Skeletal muscle cell (primary cell): Measurements from ENCODE around the gene UBE3B.

ENCODE experiments used
- DNase-seq: peaks from one replicate; pipeline ENCODE4 v3.0.0-alpha.2; 2010; ENCODE audit warnings: low read depth
- H3K4me3 ChIP-seq: 2 replicates; pipeline ENCODE4 v1.5.1; 2011; ENCODE audit warnings: low read depth, mild to moderate bottlenecking, control low read depth, low read length, moderate library complexity

UBE3B gene

GRCh38 chr12:109448272-109448671 is 29.2 kb upstream of the UBE3B start:
- no peak for DNase-seq
- no peak overlapping the region for H3K4me3 ChIP-seq

- H3K4me3 ChIP-seq: no peak overlapping the region
- DNase-seq: no peak
These were observed 28.6 kb upstream of the UBE3B start for GRCh38 chr12:109448707-109449390.

GRCh38 chr12:109449845-109450532 is 27.4 kb upstream of the UBE3B start:
- no peak for DNase-seq
- no peak overlapping the region for H3K4me3 ChIP-seq

- no peak for DNase-seq
These were observed 26.5 kb upstream of the UBE3B start for GRCh38 chr12:109450980-109451379.

GRCh38 chr12:109451400-109451799 is 26.0 kb upstream of the UBE3B start:
- DNase-seq: no peak
- H3K4me3 ChIP-seq: no peak overlapping the region

More at GRCh38 chr12:109450980-109451379, 26.5 kb upstream of the UBE3B start:
- no peak overlapping the region for H3K4me3 ChIP-seq

- H3K4me3 ChIP-seq: no peak overlapping the region
- DNase-seq: no peak
These were observed 24.9 kb upstream of the UBE3B start for GRCh38 chr12:109452489-109452888.

- no peak overlapping the region for H3K4me3 ChIP-seq
- no peak for DNase-seq
These were observed 21.7 kb upstream of the UBE3B start for GRCh38 chr12:109455706-109456105.

GRCh38 chr12:109458086-109458485 is 19.3 kb upstream of the UBE3B start:
- DNase-seq: no peak
- H3K4me3 ChIP-seq: no peak overlapping the region

- DNase-seq: no peak
- no peak overlapping the region for H3K4me3 ChIP-seq
These were observed 18.6 kb upstream of the UBE3B start for GRCh38 chr12:109458771-109459208.

GRCh38 chr12:109459247-109459646 is 18.2 kb upstream of the UBE3B start:
- DNase-seq: no peak
- H3K4me3 ChIP-seq: no peak overlapping the region

GRCh38 chr12:109460538-109460937 is 16.9 kb upstream of the UBE3B start:
- no peak for DNase-seq
- H3K4me3 ChIP-seq: no peak overlapping the region

GRCh38 chr12:109461049-109461845 is 16.2 kb upstream of the UBE3B start:
- DNase-seq: no peak
- H3K4me3 ChIP-seq: no peak overlapping the region

GRCh38 chr12:109461846-109462756 is 15.3 kb upstream of the UBE3B start:
- DNase-seq: peak; percentile 90
- H3K4me3 ChIP-seq: no peak overlapping the region

GRCh38 chr12:109462868-109463692 is 14.4 kb upstream of the UBE3B start:
- peak overlapping the region; percentile 27 for H3K4me3 ChIP-seq
- DNase-seq: peak; percentile 93

GRCh38 chr12:109463756-109464155 is 13.7 kb upstream of the UBE3B start:
- H3K4me3 ChIP-seq: peak overlapping the region; percentile 27
- no peak for DNase-seq

- no peak overlapping the region for H3K4me3 ChIP-seq
- DNase-seq: no peak
These were observed 12.6 kb upstream of the UBE3B start for GRCh38 chr12:109464642-109465351.

GRCh38 chr12:109466305-109466704 is 11.1 kb upstream of the UBE3B start:
- H3K4me3 ChIP-seq: no peak overlapping the region

GRCh38 chr12:109466821-109467220 is 10.6 kb upstream of the UBE3B start:
- H3K4me3 ChIP-seq: no peak overlapping the region
- DNase-seq: no peak

More at GRCh38 chr12:109466305-109466704, 11.1 kb upstream of the UBE3B start:
- DNase-seq: no peak
